ENCODE measurements around the gene SH3PXD2B. TPM values are rescaled to one million over a fixed set of nuclear protein-coding genes. Genes with fewer than 3 reads are reported as not detected.

Gene SH3PXD2B
- total RNA-seq, 2 donors from 2014 or later = 11.1 to 12.6 TPM

GRCh38 chr5:172428224-172429166 is 25.8 kb downstream of the SH3PXD2B start:
- no peak for DNase-seq
- peak; percentile 31 for ATAC-seq
- intact Hi-C loops (cut with DNase I, micrococcal nuclease) = no loop called here

GRCh38 chr5:172427202-172427601 is 27.1 kb downstream of the SH3PXD2B start:
- ATAC-seq (no peak), DNase-seq (no peak)
- intact Hi-C loops (cut with DNase I, micrococcal nuclease) = no loop called here

GRCh38 chr5:172426086-172426485 is 28.2 kb downstream of the SH3PXD2B start:
- DNase-seq (no peak), ATAC-seq (no peak)
- intact Hi-C loops (cut with DNase I, micrococcal nuclease) = no loop called here

- ATAC-seq (no peak), DNase-seq (no peak)
- intact Hi-C loops (cut with DNase I, micrococcal nuclease) = no loop called here
Observed at GRCh38 chr5:172425402-172425801, 28.9 kb downstream of the SH3PXD2B start.

- no peak for ATAC-seq
- intact Hi-C loops (cut with DNase I, micrococcal nuclease) = no loop called here
- DNase-seq = no peak
Observed at GRCh38 chr5:172424808-172425207, 29.5 kb downstream of the SH3PXD2B start.

GRCh38 chr5:172424111-172424490 is 30.2 kb downstream of the SH3PXD2B start:
- intact Hi-C loops (cut with DNase I, micrococcal nuclease) = no loop called here
- DNase-seq = no peak
- ATAC-seq = no peak

GRCh38 chr5:172423379-172424110 is 30.8 kb downstream of the SH3PXD2B start:
- ATAC-seq (no peak), DNase-seq (no peak)
- intact Hi-C loops (cut with DNase I, micrococcal nuclease) = no loop called here

GRCh38 chr5:172422255-172422654 is 32.1 kb downstream of the SH3PXD2B start:
- DNase-seq = no peak
- no peak for ATAC-seq
- intact Hi-C loops (cut with DNase I, micrococcal nuclease) = no loop called here

- ATAC-seq (no peak), DNase-seq (no peak)
- intact Hi-C loops (cut with DNase I, micrococcal nuclease) = no loop called here
Observed at GRCh38 chr5:172421020-172421419, 33.3 kb downstream of the SH3PXD2B start.

- ATAC-seq (peak; percentile 98), DNase-seq (peak; percentile 78 to 88)
- intact Hi-C loops (cut with DNase I, micrococcal nuclease) = no loop called here
Observed at GRCh38 chr5:172420235-172420939, 33.9 kb downstream of the SH3PXD2B start.

GRCh38 chr5:172418862-172419814 is 35.2 kb downstream of the SH3PXD2B start:
- ATAC-seq (no peak), DNase-seq (peak in 1 of 2 donors; percentile 55)
- intact Hi-C loops (cut with DNase I, micrococcal nuclease) = no loop called here

- intact Hi-C loops (cut with DNase I, micrococcal nuclease) = no loop called here
- no peak for ATAC-seq
- DNase-seq = peak; percentile 60 to 89
Observed at GRCh38 chr5:172417983-172418630, 36.2 kb downstream of the SH3PXD2B start.

- DNase-seq = no peak
- no peak for ATAC-seq
- intact Hi-C loops (cut with DNase I, micrococcal nuclease) = no loop called here
Observed at GRCh38 chr5:172417130-172417841, 37.0 kb downstream of the SH3PXD2B start.

GRCh38 chr5:172415362-172416275 is 38.7 kb downstream of the SH3PXD2B start:
- DNase-seq (no peak), ATAC-seq (no peak)
- intact Hi-C loops (cut with DNase I, micrococcal nuclease) = no loop called here

GRCh38 chr5:172414531-172415361 is 39.6 kb downstream of the SH3PXD2B start:
- DNase-seq (peak; percentile 45 to 72), ATAC-seq (no peak)
- intact Hi-C loops (cut with DNase I, micrococcal nuclease) = no loop called here
